ENCODE measurements around the gene ANGPT4. TPM values are rescaled to one million over a fixed set of nuclear protein-coding genes. Genes with fewer than 3 reads are reported as not detected.

ANGPT4 gene, protein sequence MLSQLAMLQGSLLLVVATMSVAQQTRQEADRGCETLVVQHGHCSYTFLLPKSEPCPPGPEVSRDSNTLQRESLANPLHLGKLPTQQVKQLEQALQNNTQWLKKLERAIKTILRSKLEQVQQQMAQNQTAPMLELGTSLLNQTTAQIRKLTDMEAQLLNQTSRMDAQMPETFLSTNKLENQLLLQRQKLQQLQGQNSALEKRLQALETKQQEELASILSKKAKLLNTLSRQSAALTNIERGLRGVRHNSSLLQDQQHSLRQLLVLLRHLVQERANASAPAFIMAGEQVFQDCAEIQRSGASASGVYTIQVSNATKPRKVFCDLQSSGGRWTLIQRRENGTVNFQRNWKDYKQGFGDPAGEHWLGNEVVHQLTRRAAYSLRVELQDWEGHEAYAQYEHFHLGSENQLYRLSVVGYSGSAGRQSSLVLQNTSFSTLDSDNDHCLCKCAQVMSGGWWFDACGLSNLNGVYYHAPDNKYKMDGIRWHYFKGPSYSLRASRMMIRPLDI
- total RNA-seq = under 0.01 and 0.17 TPM in 2 replicates

DNA sequence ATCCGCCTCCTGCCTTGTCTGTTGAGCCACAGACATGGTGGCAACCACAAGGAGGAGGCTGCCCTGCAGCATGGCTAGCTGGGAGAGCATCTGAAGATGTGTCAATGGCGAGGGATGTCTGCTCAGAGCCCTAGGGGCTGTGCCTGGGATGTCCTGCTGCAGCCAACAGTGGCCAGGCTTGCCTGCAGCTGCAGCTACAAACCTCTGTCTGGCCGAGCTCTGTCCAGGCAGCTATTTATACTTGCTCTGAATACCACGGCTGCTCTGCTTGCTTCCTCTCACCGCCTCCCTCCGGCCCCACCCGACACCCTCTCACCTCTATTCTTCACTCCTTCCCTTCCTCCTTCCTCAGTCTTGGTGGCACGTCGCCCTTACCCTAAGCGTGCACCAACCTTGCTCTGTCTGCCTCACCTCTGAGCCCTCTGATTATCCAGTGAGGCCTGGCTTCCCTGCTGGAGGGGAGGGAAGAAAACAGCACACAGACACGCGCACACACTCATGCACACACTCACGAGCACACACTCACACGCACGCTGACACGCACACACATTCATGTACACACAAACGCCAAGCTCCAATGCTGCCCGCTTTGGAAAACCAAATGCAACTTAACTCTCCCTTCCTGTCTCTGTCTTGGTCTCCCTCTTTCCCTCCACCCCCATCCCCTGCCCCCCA lies at the start of gene ANGPT4:
TSS of gene ANGPT4 (minus strand) at position 210 of the 675 bp plus-strand sequence. CDS start at position 90, 120 bp downstream.

DNA sequence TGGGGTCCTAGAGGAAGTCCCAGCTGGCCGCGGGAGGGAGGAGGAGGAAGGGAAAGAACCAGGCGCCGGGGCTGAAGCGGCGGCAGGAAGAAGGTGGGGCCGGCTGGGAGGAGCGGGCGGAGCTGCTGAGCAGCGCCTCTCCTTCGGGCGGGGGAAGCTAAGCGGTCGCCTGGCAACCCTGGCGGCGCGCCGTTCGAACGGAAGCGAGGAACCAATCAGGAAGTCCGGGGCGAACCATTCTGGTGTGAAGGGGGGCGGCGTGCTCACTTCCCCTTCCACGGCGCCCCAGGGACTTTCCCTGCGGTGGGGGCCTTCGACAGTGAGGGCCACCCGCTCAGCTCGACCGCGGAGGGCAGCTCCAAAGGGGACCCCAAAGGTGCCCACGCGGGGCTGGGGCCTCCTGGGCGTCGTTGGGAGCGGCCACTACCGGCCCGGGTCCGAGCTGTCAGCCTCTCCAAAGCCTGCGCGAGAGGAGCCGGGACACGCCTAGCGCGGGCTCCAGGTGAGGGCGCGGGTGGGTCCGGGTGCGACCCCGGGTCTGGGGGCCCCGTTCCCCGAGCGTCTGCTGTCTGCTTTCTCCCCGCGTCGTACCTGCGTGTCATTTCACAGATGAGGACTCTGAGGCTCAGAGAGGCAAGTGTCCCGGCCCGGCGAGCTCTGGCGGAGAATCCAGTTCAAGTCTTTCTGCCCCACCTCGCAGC lies 82.5 kb downstream of the ANGPT4 start, which contains the start of gene FAM110A:
TSS of gene FAM110A (plus strand) at position 266 of the 701 bp plus-strand sequence. CDS start 11,090 bp downstream, outside the sequence.

Other genes with a start within 250 kb of the ANGPT4 start
- gene SCRT2, start 240.5 kb downstream of the ANGPT4 start, total RNA-seq = not detected in 2 replicates
- not detected in 2 replicates for gene SLC52A3, start 147.8 kb downstream of the ANGPT4 start, total RNA-seq
- gene FAM110A, start 82.6 kb downstream of the ANGPT4 start, total RNA-seq = 1.8 and 4.4 TPM in 2 replicates
- not detected in 2 replicates for gene RSPO4, start 86.0 kb upstream of the ANGPT4 start, total RNA-seq
- 61.0 and 97.4 TPM in 2 replicates for gene PSMF1, start 202.3 kb upstream of the ANGPT4 start, total RNA-seq

Data from pericardium fibroblast (primary cell).